ENCODE data around the gene TNNI3K. TPM values are rescaled to one million over a fixed set of nuclear protein-coding genes. Genes with fewer than 3 reads are reported as not detected.

The TNNI3K gene
- total RNA-seq, 1 experiment from 2014 or later, result not detected

GRCh38 chr1:74496669-74497068 is 261.5 kb downstream of the TNNI3K start:
- H4K5ac ChIP-seq (ENCODE audit: insufficient read length, low read depth, low read length), result no peak overlapping the region
- Mint-ChIP-seq H3K27ac (no peak overlapping the region), H3K4me3 (no peak overlapping the region), H3K9me3 (no peaks in the 10 kb centered on the region), H3K4me1 (peaks cover 11 to 12% of the 10 kb centered on the region in 2 experiments; a peak in 3 of 4 replicates), H3K27me3 (ENCODE audit: low read depth) (no peaks in the 10 kb centered on the region), H3K36me3 (ENCODE audit: insufficient read depth in 1 of 3, low read depth in 3 of 3) (no peaks in the 10 kb centered on the region)
- H3K18ac ChIP-seq (ENCODE audit: insufficient read length, low read depth, low read length), result no peak overlapping the region
- H2BK120ac ChIP-seq (ENCODE audit: low read depth, low read length, poor library complexity, severe bottlenecking), result no peak overlapping the region
- H2BK12ac ChIP-seq (ENCODE audit: insufficient read length, low read depth, low read length), result no peak overlapping the region
- DNase-seq, result no peak
- H4K91ac ChIP-seq (ENCODE audit: insufficient read length, low read depth, low read length), result no peak overlapping the region
- TF ChIP-seq, protein P1, sequence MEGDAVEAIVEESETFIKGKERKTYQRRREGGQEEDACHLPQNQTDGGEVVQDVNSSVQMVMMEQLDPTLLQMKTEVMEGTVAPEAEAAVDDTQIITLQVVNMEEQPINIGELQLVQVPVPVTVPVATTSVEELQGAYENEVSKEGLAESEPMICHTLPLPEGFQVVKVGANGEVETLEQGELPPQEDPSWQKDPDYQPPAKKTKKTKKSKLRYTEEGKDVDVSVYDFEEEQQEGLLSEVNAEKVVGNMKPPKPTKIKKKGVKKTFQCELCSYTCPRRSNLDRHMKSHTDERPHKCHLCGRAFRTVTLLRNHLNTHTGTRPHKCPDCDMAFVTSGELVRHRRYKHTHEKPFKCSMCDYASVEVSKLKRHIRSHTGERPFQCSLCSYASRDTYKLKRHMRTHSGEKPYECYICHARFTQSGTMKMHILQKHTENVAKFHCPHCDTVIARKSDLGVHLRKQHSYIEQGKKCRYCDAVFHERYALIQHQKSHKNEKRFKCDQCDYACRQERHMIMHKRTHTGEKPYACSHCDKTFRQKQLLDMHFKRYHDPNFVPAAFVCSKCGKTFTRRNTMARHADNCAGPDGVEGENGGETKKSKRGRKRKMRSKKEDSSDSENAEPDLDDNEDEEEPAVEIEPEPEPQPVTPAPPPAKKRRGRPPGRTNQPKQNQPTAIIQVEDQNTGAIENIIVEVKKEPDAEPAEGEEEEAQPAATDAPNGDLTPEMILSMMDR (conservative IDR thresholded peaks at IDR 0.05), result no peak
- H2BK20ac ChIP-seq (ENCODE audit: low read depth, low read length, poor library complexity, severe bottlenecking), result no peak overlapping the region
- H2BK15ac ChIP-seq (ENCODE audit: low read depth, low read length), result no peak overlapping the region
- no peak overlapping the region for H3T11ph ChIP-seq (ENCODE audit: low read length)
- no peak overlapping the region for H2BK5ac ChIP-seq (ENCODE audit: insufficient read length, low read length)
- H2AFZ ChIP-seq (ENCODE audit: low read length), result no peak overlapping the region
- no peak overlapping the region for H3K23ac ChIP-seq (ENCODE audit: insufficient read length, low read depth, low read length)
- H3K9ac ChIP-seq (ENCODE audit: extremely low read depth, insufficient read length, low read length), result no peak overlapping the region
- no peak overlapping the region for H3K56ac ChIP-seq (ENCODE audit: insufficient read length, low read depth, low read length)
- H3K79me1 ChIP-seq (ENCODE audit: insufficient read depth, low read depth, low read length, poor library complexity, severe bottlenecking), result no peaks in the 10 kb centered on the region
- no peak overlapping the region for H3K4me2 ChIP-seq (ENCODE audit: insufficient read depth, insufficient read length, low read length)
- H4K8ac ChIP-seq (replicated peaks; ENCODE audit: insufficient read length, low read depth, low read length), result no peak overlapping the region
- H3K14ac ChIP-seq (ENCODE audit: insufficient read depth, low read length), result no peak overlapping the region
- H3K27me3 ChIP-seq (ENCODE audit: insufficient read depth, low read length), result no peaks in the 10 kb centered on the region
- H2AK5ac ChIP-seq (ENCODE audit: insufficient read length, low read length), result no peak overlapping the region
- H3K79me2 ChIP-seq (ENCODE audit: insufficient read depth, low read length), result no peaks in the 10 kb centered on the region
- no peak overlapping the region for H3K4ac ChIP-seq (ENCODE audit: low read depth, low read length)
- H3K23me2 ChIP-seq (ENCODE audit: insufficient read length, low read depth, low read length, poor library complexity, severe bottlenecking), result no peaks in the 10 kb centered on the region
- H3K4me1 ChIP-seq (ENCODE audit: insufficient read depth, low read length), result no peaks in the 10 kb centered on the region; the same call in 1 of the 2 replicates
- no peak overlapping the region for H3K27ac ChIP-seq (ENCODE audit: insufficient read length, low read depth, low read length)
- no peaks in the 10 kb centered on the region for H4K20me1 ChIP-seq (ENCODE audit: control insufficient read depth, insufficient read depth, insufficient read length)
- H3K9me3 ChIP-seq (ENCODE audit: control insufficient read depth, low read depth, low read length), result no peaks in the 10 kb centered on the region
